ENCODE data around the gene CPLANE2. TPM values are rescaled to one million over a fixed set of nuclear protein-coding genes. Genes with fewer than 3 reads are reported as not detected.

Gene CPLANE2
- total RNA-seq, 1 experiment from 2014 or later = 6.3 TPM

DNA sequence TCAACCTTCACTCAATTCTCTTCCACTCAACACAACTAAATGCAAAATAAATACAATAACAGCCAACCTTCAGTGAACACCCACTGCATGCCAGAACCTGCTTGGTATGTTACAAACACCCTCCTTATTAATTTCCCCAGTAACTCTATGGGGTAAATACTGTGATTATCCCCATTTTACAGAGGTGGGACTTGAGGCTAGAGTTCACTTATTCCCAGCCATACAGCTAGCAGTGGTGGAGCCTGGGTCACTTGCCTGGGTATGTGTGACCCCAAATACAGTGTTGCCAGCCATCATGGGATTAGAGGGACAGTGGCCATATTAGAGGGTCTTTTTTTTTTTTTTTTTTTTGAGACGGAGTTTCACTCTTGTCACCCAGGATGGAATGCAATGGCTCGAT is 1.6 kb downstream of the CPLANE2 start:
- no peak overlapping the region for H2AK5ac ChIP-seq (ENCODE audit: insufficient read length, low read length)
- 0 out of 2 replicates have a peak, but pooled peaks cover 5% of the 10 kb centered on the region for H3K4me1 ChIP-seq (ENCODE audit: insufficient read depth, low read length)
- Mint-ChIP-seq H3K36me3 (ENCODE audit: insufficient read depth in 1 of 3, low read depth in 3 of 3) (no peaks in the 10 kb centered on the region; a peak in 1 of 7 replicates), H3K4me3 (peak overlapping the region in 1 of 2 experiments; percentile 22; a peak in 1 of 5 replicates), H3K27ac (no peak overlapping the region), H3K9me3 (no peaks in the 10 kb centered on the region; a peak in 2 of 5 replicates), H3K4me1 (peaks cover 6 to 13% of the 10 kb centered on the region in 2 experiments), H3K27me3 (ENCODE audit: low read depth) (peaks cover 5% of the 10 kb centered on the region)
- H4K5ac ChIP-seq (ENCODE audit: insufficient read length, low read depth, low read length) = no peak overlapping the region
- H2BK12ac ChIP-seq (ENCODE audit: insufficient read length, low read depth, low read length) = no peak overlapping the region
- no peak overlapping the region for H4K8ac ChIP-seq (replicated peaks; ENCODE audit: insufficient read length, low read depth, low read length)
- no peak overlapping the region for H3K18ac ChIP-seq (ENCODE audit: insufficient read length, low read depth, low read length)
- H2BK5ac ChIP-seq (ENCODE audit: insufficient read length, low read length) = no peak overlapping the region
- no peaks in the 10 kb centered on the region for H3K27me3 ChIP-seq (ENCODE audit: insufficient read depth, low read length)
- H3K27ac ChIP-seq (ENCODE audit: insufficient read length, low read depth, low read length) = no peak overlapping the region
- H3K14ac ChIP-seq (ENCODE audit: insufficient read depth, low read length) = no peak overlapping the region
- H3K79me2 ChIP-seq (ENCODE audit: insufficient read depth, low read length) = no peaks in the 10 kb centered on the region
- WGBS (ENCODE audit: extremely low coverage, insufficient read length, low lambda C conversion rate) = no CpG with 5 or more reads among the region's 2 CpGs
- no peak overlapping the region for H3K23ac ChIP-seq (ENCODE audit: insufficient read length, low read depth, low read length)
- H2BK120ac ChIP-seq (ENCODE audit: low read depth, low read length, poor library complexity, severe bottlenecking) = no peak overlapping the region
- TF ChIP-seq, protein P1, sequence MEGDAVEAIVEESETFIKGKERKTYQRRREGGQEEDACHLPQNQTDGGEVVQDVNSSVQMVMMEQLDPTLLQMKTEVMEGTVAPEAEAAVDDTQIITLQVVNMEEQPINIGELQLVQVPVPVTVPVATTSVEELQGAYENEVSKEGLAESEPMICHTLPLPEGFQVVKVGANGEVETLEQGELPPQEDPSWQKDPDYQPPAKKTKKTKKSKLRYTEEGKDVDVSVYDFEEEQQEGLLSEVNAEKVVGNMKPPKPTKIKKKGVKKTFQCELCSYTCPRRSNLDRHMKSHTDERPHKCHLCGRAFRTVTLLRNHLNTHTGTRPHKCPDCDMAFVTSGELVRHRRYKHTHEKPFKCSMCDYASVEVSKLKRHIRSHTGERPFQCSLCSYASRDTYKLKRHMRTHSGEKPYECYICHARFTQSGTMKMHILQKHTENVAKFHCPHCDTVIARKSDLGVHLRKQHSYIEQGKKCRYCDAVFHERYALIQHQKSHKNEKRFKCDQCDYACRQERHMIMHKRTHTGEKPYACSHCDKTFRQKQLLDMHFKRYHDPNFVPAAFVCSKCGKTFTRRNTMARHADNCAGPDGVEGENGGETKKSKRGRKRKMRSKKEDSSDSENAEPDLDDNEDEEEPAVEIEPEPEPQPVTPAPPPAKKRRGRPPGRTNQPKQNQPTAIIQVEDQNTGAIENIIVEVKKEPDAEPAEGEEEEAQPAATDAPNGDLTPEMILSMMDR (conservative IDR thresholded peaks at IDR 0.05) = no peak
- H3K4me2 ChIP-seq (ENCODE audit: insufficient read depth, insufficient read length, low read length) = no peak overlapping the region
- H3T11ph ChIP-seq (ENCODE audit: low read length) = no peak overlapping the region
- H2BK20ac ChIP-seq (ENCODE audit: low read depth, low read length, poor library complexity, severe bottlenecking) = no peak overlapping the region
- H3K9me3 ChIP-seq (ENCODE audit: control insufficient read depth, low read depth, low read length) = no peaks in the 10 kb centered on the region
- DNase-seq = no peak
- H3K79me1 ChIP-seq (ENCODE audit: insufficient read depth, low read depth, low read length, poor library complexity, severe bottlenecking) = no peaks in the 10 kb centered on the region
- no peak overlapping the region for H3K4ac ChIP-seq (ENCODE audit: low read depth, low read length)
- H4K20me1 ChIP-seq (ENCODE audit: control insufficient read depth, insufficient read depth, insufficient read length) = no peaks in the 10 kb centered on the region
- H3K9ac ChIP-seq (ENCODE audit: extremely low read depth, insufficient read length, low read length) = no peak overlapping the region
- peaks cover 6% of the 10 kb centered on the region for H3K23me2 ChIP-seq (ENCODE audit: insufficient read length, low read depth, low read length, poor library complexity, severe bottlenecking)
- no peak overlapping the region for H4K91ac ChIP-seq (ENCODE audit: insufficient read length, low read depth, low read length)
- H2BK15ac ChIP-seq (ENCODE audit: low read depth, low read length) = no peak overlapping the region
- no peak overlapping the region for H2AFZ ChIP-seq (ENCODE audit: low read length)
- H3K56ac ChIP-seq (ENCODE audit: insufficient read length, low read depth, low read length) = no peak overlapping the region

Measured in H9 (cell line).